K562 (cell line): ENCODE data around the gene BMP6. TPM values are rescaled to one million over a fixed set of nuclear protein-coding genes. Genes with fewer than 3 reads are reported as not detected.

Source experiments
- ATAC-seq: fragments of 200-7000 bp; cut with Tn5 transposase; 3 replicates; pipeline ENCODE4 v1.9.1; 2020; ENCODE audit warnings: moderate library complexity
- BruUV-seq: library from RNA; stranded (reverse); fragments of 400-500 nt; replicated peaks from 2 replicates; lab custom pipeline; 2021; lab: Mats Ljungman, UMichigan
- CTCF ChIA-PET: fragments of 300-600 bp; formaldehyde crosslinking; extraction: SDS; loops from one replicate; lab custom pipeline; 2021; ENCODE audit warnings: low intra/inter-chr PET ratio; lab: Yijun Ruan, JAX
- POLR2A ChIA-PET: fragments of 300-600, 350-650 bp; sonication (Branson Sonifier 250); formaldehyde crosslinking; extraction: SDS; loops from one replicate; lab custom pipeline; 2021; ENCODE audit warnings: antibody characterized with exemption, inconsistent platforms; lab: Yijun Ruan, JAX
- DNase-seq, 4 experiments: peaks; one replicate each; pipeline versions ENCODE4 v3.0.0 to v3.0.0-alpha.2; 2011 to 2018; ENCODE audit warnings: low spot score in 3 of 4, mixed read lengths in 3 of 4; ENCODE audit errors: extremely low read depth in 1 of 4
- FAIRE-seq: peaks from 2 replicates; lab custom pipeline; 2011; peaks lifted over from hg19 to GRCh38; lab: Jason Lieb, UNC
- H2AFZ ChIP-seq: 2 replicates; pipeline ENCODE4 v1.6.0; 2011; ENCODE audit warnings: low read depth, low read length, control low read depth, inconsistent platforms
- H3K27ac ChIP-seq: fragments of 200-600 bp; 3 replicates; pipeline ENCODE4 v1.8.0; 2011; ENCODE audit warnings: low read depth, mild to moderate bottlenecking, control low read depth, inconsistent platforms, low read length, moderate library complexity, mixed read lengths; ENCODE audit errors: extremely low read depth
- H3K27me3 ChIP-seq, 2 experiments: fragments of 300-600 bp in 1 of 2; 2 replicates in 1 of 2; 3 replicates in 1 of 2; pipeline versions ENCODE4 v1.6.0 to v1.8.0; 2011; ENCODE audit warnings: inconsistent platforms in 2 of 2, low read length in 2 of 2, mild to moderate bottlenecking in 1 of 2, mixed read lengths in 1 of 2, moderate library complexity in 1 of 2; ENCODE audit not compliant: control insufficient read depth in 2 of 2, insufficient read depth in 2 of 2
- H3K36me3 ChIP-seq: fragments of 300-600 bp; 3 replicates; pipeline ENCODE4 v1.8.0; 2011; ENCODE audit warnings: mild to moderate bottlenecking, low read length, inconsistent platforms; ENCODE audit not compliant: control insufficient read depth, insufficient read depth
- H3K4me1 ChIP-seq, 2 experiments: fragments of 200-600 bp in 1 of 2; replicated peaks in 1 of 2; 2 replicates in 1 of 2; 3 replicates in 1 of 2; pipeline versions ENCODE4 v1.5.1 to v1.8.0; 2011; ENCODE audit warnings: inconsistent platforms in 2 of 2, low read length in 2 of 2, mild to moderate bottlenecking in 1 of 2, mixed read lengths in 1 of 2, moderate library complexity in 1 of 2; ENCODE audit not compliant: control insufficient read depth in 2 of 2, insufficient read depth in 2 of 2
- H3K4me2 ChIP-seq: 2 replicates; pipeline ENCODE4 v1.6.1; 2011; ENCODE audit warnings: low read length, control low read depth, inconsistent platforms, mixed read lengths; ENCODE audit not compliant: insufficient read depth
- H3K4me3 ChIP-seq: fragments of 200-600 bp; sonication (generic), shearing (Covaris generic); 2 replicates; pipeline ENCODE4 v1.5.1; 2016; ENCODE audit warnings: control low read depth, inconsistent platforms
- H3K79me2 ChIP-seq: fragments of 200-600 bp; 3 replicates; pipeline ENCODE4 v1.8.0; 2011; ENCODE audit warnings: low read length, inconsistent platforms; ENCODE audit not compliant: control insufficient read depth, insufficient read depth
- H3K9ac ChIP-seq, 2 experiments: 2 replicates each; pipeline versions ENCODE4 v1.6.0 to v1.6.1; 2011; ENCODE audit warnings: low read depth in 2 of 2, low read length in 2 of 2, control low read depth in 1 of 2, inconsistent platforms in 1 of 2, mild to moderate bottlenecking in 1 of 2, mixed read lengths in 1 of 2; ENCODE audit not compliant: insufficient read depth in 1 of 2
- H3K9me1 ChIP-seq: one replicate; pipeline ENCODE4 v1.6.0; 2011; ENCODE audit warnings: inconsistent platforms, mild to moderate bottlenecking, low read length, moderate library complexity; ENCODE audit not compliant: control insufficient read depth, insufficient read depth
- H3K9me3 ChIP-seq: replicated peaks from 2 replicates; pipeline ENCODE4 v1.5.1; 2011; ENCODE audit warnings: low read depth, low read length, inconsistent platforms; ENCODE audit not compliant: control insufficient read depth, insufficient read depth
- H4K20me1 ChIP-seq: replicated peaks from 2 replicates; pipeline ENCODE4 v1.6.1; 2011; ENCODE audit warnings: low read length, inconsistent platforms, mixed read lengths; ENCODE audit not compliant: control insufficient read depth, insufficient read depth
- CHCHD3 ChIP-seq: fragments of 250-450 bp; sonication (Bioruptor Pico); IDR thresholded peaks from 2 replicates; pipeline ENCODE4 v2.1.2; 2022; ENCODE audit warnings: mild to moderate bottlenecking
- EGR1 ChIP-seq: fragments of 450-650 bp; conservative IDR thresholded peaks from 2 replicates; pipeline ENCODE4 v1.6.1; 2017; ENCODE audit warnings: mild to moderate bottlenecking
- MNT ChIP-seq, 2 experiments: fragments of 450-650 bp; conservative IDR thresholded peaks; 2 replicates each; pipeline ENCODE4 v1.6.1; 2017; ENCODE audit warnings: mild to moderate bottlenecking in 2 of 2, moderate library complexity in 2 of 2
- TCF15 ChIP-seq: fragments of 250-450 bp; sonication (Bioruptor Pico); IDR thresholded peaks from 2 replicates; pipeline ENCODE4 v1.8.0; 2022; ENCODE audit warnings: moderate library complexity, mild to moderate bottlenecking, inconsistent platforms
- TFE3 ChIP-seq: fragments of 450-650 bp; formaldehyde crosslinking; IDR thresholded peaks from 2 replicates; pipeline ENCODE4 v1.4.0; 2020; ENCODE audit warnings: mild to moderate bottlenecking, mixed read lengths
- ZNF324 ChIP-seq: fragments of 250-450 bp; sonication (Bioruptor Pico); IDR thresholded peaks from 2 replicates; pipeline ENCODE4 v1.4.0; 2020; ENCODE audit warnings: mild to moderate bottlenecking
- ZNF354B ChIP-seq: fragments of 250-450 bp; sonication (Bioruptor Pico); IDR thresholded peaks from 2 replicates; pipeline ENCODE4 v1.4.0; 2020
- ZSCAN29 ChIP-seq: fragments of 450-650 bp; IDR thresholded peaks from 2 replicates; pipeline ENCODE4 v1.6.1; 2017
- WGBS: fragments of 100-300 bp; shearing (Covaris generic); methylation state at CpG from one replicate; pipeline ENCODE4 v1.1.6; 2016; ENCODE audit warnings: low coverage, mixed read lengths; ENCODE audit not compliant: insufficient coverage; ENCODE audit errors: missing lambda C conversion rate; 5-methylcytosine and 5-hydroxymethylcytosine counted together
- in situ Hi-C: fragments of 300-500 bp; cut with MboI; formaldehyde crosslinking; loops from 4 replicates; pipeline ENCODE4 v1.15.0; 2018; ENCODE audit warnings: inconsistent platforms, mixed read lengths
- intact Hi-C: fragments of 100-400 bp; cut with micrococcal nuclease; formaldehyde crosslinking; loops from 2 replicates; pipeline ENCODE4 v1.14.2; 2022
- polyA plus RNA-seq, 8 experiments: library from polyadenylated mRNA; depleted of rRNA in 4 of 8; stranded (reverse) in 5 of 8; unstranded in 3 of 8; fragments of >200 nt; fragmentation: Nextera tagmentation in 2 of 8; fragmentation: Illumina TruSeq in 1 of 8; extraction: Ambion mirVana in 2 of 8; extraction: Trizol in 1 of 8; gene quantifications; 2 replicates each; pipeline versions ENCODE4 v1.2.1 to v1.2.3, GENCODE V29; 2011 to 2014; ENCODE audit warnings: inconsistent platforms in 1 of 8, missing spikeins in 1 of 8
- total RNA-seq, 7 experiments: library from RNA; depleted of rRNA in 6 of 7; stranded (reverse); fragments of >200 nt in 6 of 7; fragmentation: Illumina TruSeq in 2 of 7; extraction: Trizol in 2 of 7; gene quantifications; 2 replicates each; pipeline versions ENCODE4 v1.2.1 to v1.2.3, GENCODE V29; 2011 to 2021; ENCODE audit warnings: low replicate concordance in 1 of 7

BMP6 gene
- total and polyA plus RNA-seq, 9 of the 15 experiments (the other 6 are each of a cell fraction or from before 2014, with no cell fraction given) = 0.01 to 0.13 (median 0.06) TPM; not detected in 3

- TF ChIP-seq CHCHD3 (CRISPR knock-in tag) (no peak), ZSCAN29 (no peak), ZNF354B (CRISPR knock-in tag) (no peak), MNT (conservative IDR thresholded peaks at IDR 0.05) (no peak), TCF15 (CRISPR knock-in tag) (no peak)
Observed at GRCh38 chr6:7781240-7781639, 55.3 kb downstream of the BMP6 start (continued).

GRCh38 chr6:7784248-7784647, 58.3 kb downstream of the BMP6 start:
- ChIA-PET POLR2A (no interaction called here), CTCF (no interaction called here)
- intact Hi-C loops (no loop called here), in situ Hi-C loops (no loop called here)
- no peak overlapping the region for H3K27ac ChIP-seq
- peaks cover 23 to 46% of the 10 kb centered on the region in 2 experiments for H3K27me3 ChIP-seq
- H3K4me3 ChIP-seq = no peak overlapping the region
- H3K9me1 ChIP-seq = no peaks in the 10 kb centered on the region
- WGBS = 0% methylated on average over 6 of the region's 6 CpGs
- TF ChIP-seq EGR1 (0 out of 2 replicates have a peak, but pooled peaks have one; percentile 18), TFE3 (CRISPR knock-in tag) (peak; percentile 88), ZNF324 (CRISPR knock-in tag) (no peak)
- H3K9ac ChIP-seq = no peak overlapping the region
- no peak for DNase-seq
- no peak for FAIRE-seq
- BruUV-seq = no TSS peak
- no peak for ATAC-seq
- no peaks in the 10 kb centered on the region for H3K9me3 ChIP-seq
- H4K20me1 ChIP-seq = no peaks in the 10 kb centered on the region
- H3K4me1 ChIP-seq = no peaks in the 10 kb centered on the region
- H2AFZ ChIP-seq = no peak overlapping the region
- no peaks in the 10 kb centered on the region for H3K36me3 ChIP-seq
- H3K4me2 ChIP-seq = no peak overlapping the region
- no peaks in the 10 kb centered on the region for H3K79me2 ChIP-seq
